Measurements from ENCODE around the gene HS3ST5.

HS3ST5 gene

DNA sequence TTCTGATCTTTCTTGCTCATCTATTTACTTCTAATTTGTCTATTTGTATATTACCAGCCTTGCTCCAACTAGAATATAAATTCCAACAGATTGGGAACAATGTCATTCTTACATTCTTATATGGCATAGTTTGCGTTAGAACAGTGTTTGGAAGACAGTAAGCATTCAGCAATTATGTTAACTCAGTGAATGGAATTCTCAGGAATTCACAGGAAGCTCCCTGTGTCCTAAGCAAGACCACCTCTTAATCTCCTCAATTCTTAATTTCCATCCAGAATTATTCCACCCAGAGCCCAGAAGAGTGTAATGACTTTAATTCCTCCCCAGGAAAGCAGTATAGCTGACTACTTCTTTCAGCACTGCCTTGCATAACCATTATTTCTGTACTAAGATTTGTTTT is 18.2 kb upstream of the HS3ST5 start:
- no peaks in the 10 kb centered on the region for H3K36me3 ChIP-seq (ENCODE audit: low read length)
- H3F3A ChIP-seq (ENCODE audit: insufficient read depth), result no peaks in the 10 kb centered on the region
- no peak overlapping the region for H3K27ac ChIP-seq (ENCODE audit: low read depth, low read length)
- H3K79me2 ChIP-seq (ENCODE audit: insufficient read depth, low read length), result no peaks in the 10 kb centered on the region
- H4K20me1 ChIP-seq (ENCODE audit: low read depth, low read length), result no peaks in the 10 kb centered on the region
- no peak overlapping the region for H3K9ac ChIP-seq (ENCODE audit: low read length)
- H3K9me2 ChIP-seq (replicated peaks; ENCODE audit: insufficient read depth, low read length), result no peaks in the 10 kb centered on the region
- TF ChIP-seq, protein P1, sequence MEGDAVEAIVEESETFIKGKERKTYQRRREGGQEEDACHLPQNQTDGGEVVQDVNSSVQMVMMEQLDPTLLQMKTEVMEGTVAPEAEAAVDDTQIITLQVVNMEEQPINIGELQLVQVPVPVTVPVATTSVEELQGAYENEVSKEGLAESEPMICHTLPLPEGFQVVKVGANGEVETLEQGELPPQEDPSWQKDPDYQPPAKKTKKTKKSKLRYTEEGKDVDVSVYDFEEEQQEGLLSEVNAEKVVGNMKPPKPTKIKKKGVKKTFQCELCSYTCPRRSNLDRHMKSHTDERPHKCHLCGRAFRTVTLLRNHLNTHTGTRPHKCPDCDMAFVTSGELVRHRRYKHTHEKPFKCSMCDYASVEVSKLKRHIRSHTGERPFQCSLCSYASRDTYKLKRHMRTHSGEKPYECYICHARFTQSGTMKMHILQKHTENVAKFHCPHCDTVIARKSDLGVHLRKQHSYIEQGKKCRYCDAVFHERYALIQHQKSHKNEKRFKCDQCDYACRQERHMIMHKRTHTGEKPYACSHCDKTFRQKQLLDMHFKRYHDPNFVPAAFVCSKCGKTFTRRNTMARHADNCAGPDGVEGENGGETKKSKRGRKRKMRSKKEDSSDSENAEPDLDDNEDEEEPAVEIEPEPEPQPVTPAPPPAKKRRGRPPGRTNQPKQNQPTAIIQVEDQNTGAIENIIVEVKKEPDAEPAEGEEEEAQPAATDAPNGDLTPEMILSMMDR (IDR thresholded peaks at IDR 0.05; ENCODE audit: insufficient read depth, low read length, poor library complexity, severe bottlenecking), result no peak
- TF ChIP-seq EZH2phosphoT487 (conservative IDR thresholded peaks at IDR 0.05; ENCODE audit: low read length), result no peak
- H3K9me3 ChIP-seq (ENCODE audit: insufficient read depth, low read length), result no peaks in the 10 kb centered on the region
- no peaks in the 10 kb centered on the region for H3K27me3 ChIP-seq (ENCODE audit: low read length)
- H2AFZ ChIP-seq (ENCODE audit: low read depth, low read length, severe bottlenecking), result no peak overlapping the region
- H3K4me3 ChIP-seq (ENCODE audit: insufficient read depth, low read length, poor library complexity, severe bottlenecking), result no peak overlapping the region
- H3K4me2 ChIP-seq (ENCODE audit: low read depth, low read length, poor library complexity, severe bottlenecking), result no peak overlapping the region

DNA sequence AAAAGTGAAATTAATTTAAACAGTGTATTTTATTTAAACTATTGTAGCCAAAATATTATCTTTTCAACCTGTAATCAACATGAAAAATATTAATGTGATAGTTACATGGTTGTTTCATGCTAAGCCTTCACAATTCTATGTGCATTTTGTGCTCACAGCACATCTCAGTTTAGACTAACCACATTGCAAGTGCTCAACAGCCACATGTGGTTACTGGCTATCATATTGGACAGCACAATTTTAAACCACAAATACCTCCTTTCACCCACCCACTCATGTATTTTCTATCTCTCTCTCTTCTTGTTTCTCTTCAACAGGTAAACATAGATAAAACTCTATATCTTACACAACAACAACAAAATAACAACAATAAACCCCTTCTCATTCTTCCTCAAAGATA is 12.5 kb upstream of the HS3ST5 start:
- Histone ChIP-seq H3K4me3 (ENCODE audit: insufficient read depth, low read length, poor library complexity, severe bottlenecking) (no peak overlapping the region), H3K36me3 (ENCODE audit: low read length) (no peaks in the 10 kb centered on the region), H3K4me2 (ENCODE audit: low read depth, low read length, poor library complexity, severe bottlenecking) (no peak overlapping the region), H4K20me1 (ENCODE audit: low read depth, low read length) (no peaks in the 10 kb centered on the region), H3K9ac (ENCODE audit: low read length) (no peak overlapping the region), H2AFZ (ENCODE audit: low read depth, low read length, severe bottlenecking) (no peak overlapping the region), H3K27ac (ENCODE audit: low read depth, low read length) (no peak overlapping the region), H3F3A (ENCODE audit: insufficient read depth) (no peaks in the 10 kb centered on the region), H3K9me3 (ENCODE audit: insufficient read depth, low read length) (no peaks in the 10 kb centered on the region), H3K79me2 (ENCODE audit: insufficient read depth, low read length) (no peaks in the 10 kb centered on the region), H3K27me3 (ENCODE audit: low read length) (no peaks in the 10 kb centered on the region), H3K9me2 (replicated peaks; ENCODE audit: insufficient read depth, low read length) (0 out of 2 replicates have a peak, but pooled peaks cover 4% of the 10 kb centered on the region)
- no peak for TF ChIP-seq EZH2phosphoT487 (conservative IDR thresholded peaks at IDR 0.05; ENCODE audit: low read length)
- TF ChIP-seq, protein P1 (IDR thresholded peaks at IDR 0.05; ENCODE audit: insufficient read depth, low read length, poor library complexity, severe bottlenecking), result no peak

DNA sequence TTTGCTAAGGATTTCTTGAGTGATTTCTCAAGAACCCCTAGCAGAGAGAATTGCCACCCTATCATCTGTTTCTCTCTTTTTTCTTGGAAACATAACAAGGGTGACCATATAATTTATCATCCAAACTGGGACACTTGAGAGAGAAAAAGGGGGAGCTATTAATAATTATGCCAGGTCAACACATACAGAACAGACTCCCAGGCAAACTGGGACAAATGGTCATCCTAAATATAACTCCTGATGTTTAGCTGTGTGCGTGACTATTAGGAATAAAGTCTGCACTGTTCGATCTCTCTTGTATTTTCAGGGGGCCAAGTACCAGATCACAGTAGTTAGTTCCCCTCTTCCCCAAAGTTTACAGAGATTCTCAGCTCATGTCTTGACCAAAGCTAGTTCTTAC is 11.7 kb upstream of the HS3ST5 start:
- Histone ChIP-seq H3K4me3 (ENCODE audit: insufficient read depth, low read length, poor library complexity, severe bottlenecking) (no peak overlapping the region), H3K36me3 (ENCODE audit: low read length) (no peaks in the 10 kb centered on the region), H3K27ac (ENCODE audit: low read depth, low read length) (no peak overlapping the region), H3K9me2 (replicated peaks; ENCODE audit: insufficient read depth, low read length) (0 out of 2 replicates have a peak, but pooled peaks cover 4% of the 10 kb centered on the region), H4K20me1 (ENCODE audit: low read depth, low read length) (no peaks in the 10 kb centered on the region), H3K9me3 (ENCODE audit: insufficient read depth, low read length) (no peaks in the 10 kb centered on the region), H2AFZ (ENCODE audit: low read depth, low read length, severe bottlenecking) (no peak overlapping the region), H3K4me2 (ENCODE audit: low read depth, low read length, poor library complexity, severe bottlenecking) (no peak overlapping the region), H3K27me3 (ENCODE audit: low read length) (no peaks in the 10 kb centered on the region), H3K79me2 (ENCODE audit: insufficient read depth, low read length) (no peaks in the 10 kb centered on the region), H3K9ac (ENCODE audit: low read length) (no peak overlapping the region), H3F3A (ENCODE audit: insufficient read depth) (no peaks in the 10 kb centered on the region)
- TF ChIP-seq, protein P1 (IDR thresholded peaks at IDR 0.05; ENCODE audit: insufficient read depth, low read length, poor library complexity, severe bottlenecking), result no peak
- no peak for TF ChIP-seq EZH2phosphoT487 (conservative IDR thresholded peaks at IDR 0.05; ENCODE audit: low read length)

Data from SU-DHL-6 (cell line).